ENCODE measurements around the gene MYO1D.
"Not testable (repeated sequence)": the region's sequence is repeated elsewhere in the genome, so short reads cannot be mapped to it uniquely, and the experiment has no call there.

Gene MYO1D

DNA sequence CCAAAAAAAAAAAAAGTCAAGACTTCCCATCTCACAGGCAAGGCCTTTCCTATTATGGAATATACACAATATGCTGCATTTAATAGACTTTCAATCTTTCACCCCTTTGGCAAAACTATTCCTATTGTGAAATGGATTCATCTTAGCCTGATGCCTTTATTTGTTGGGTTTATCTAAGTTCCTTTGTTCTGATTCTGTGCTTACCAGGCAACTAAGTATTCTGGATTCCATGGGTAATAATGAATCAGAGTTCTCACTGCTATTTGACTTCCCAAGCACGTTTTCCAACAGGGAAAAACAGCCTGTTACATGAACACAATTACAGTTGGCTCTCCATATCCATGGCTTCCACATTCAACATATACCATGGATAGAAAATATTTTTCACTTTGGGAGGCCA, 135.5 kb downstream of the MYO1D start:
- H3K9me3 Mint-ChIP-seq (ENCODE audit: low read depth) = no peaks in the 10 kb centered on the region
- no peaks in the 10 kb centered on the region for H3K4me1 Mint-ChIP-seq (ENCODE audit: low read depth)
- H3K27ac Mint-ChIP-seq = no peak overlapping the region
- no peak overlapping the region for H3K4me3 Mint-ChIP-seq
- H3K27me3 Mint-ChIP-seq = no peaks in the 10 kb centered on the region
- H3K36me3 Mint-ChIP-seq = peaks cover 12% of the 10 kb centered on the region

DNA sequence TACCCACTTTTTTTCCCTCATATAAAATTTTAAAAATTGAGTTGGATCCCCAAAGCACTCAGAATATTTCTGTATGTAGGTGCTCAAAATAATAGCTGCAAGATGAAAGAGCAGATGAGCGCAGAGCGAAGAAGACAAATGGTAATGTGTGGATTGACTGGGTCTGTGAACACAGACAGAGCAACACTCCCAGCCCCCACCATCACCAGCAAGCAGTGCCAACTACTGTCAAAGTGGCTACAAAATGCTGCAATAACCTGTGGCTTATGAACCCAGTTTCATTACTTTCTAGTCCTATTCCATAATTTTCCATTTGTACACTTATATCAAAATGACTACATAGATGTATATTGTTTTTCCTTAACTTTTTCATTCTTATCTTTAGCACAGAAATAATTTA, 137.2 kb downstream of the MYO1D start:
- H3K27ac Mint-ChIP-seq = no peak overlapping the region
- no peak overlapping the region for H3K4me3 Mint-ChIP-seq
- H3K36me3 Mint-ChIP-seq = peaks cover 12% of the 10 kb centered on the region
- no peaks in the 10 kb centered on the region for H3K27me3 Mint-ChIP-seq
- no peaks in the 10 kb centered on the region for H3K9me3 Mint-ChIP-seq (ENCODE audit: low read depth)
- H3K4me1 Mint-ChIP-seq (ENCODE audit: low read depth) = no peaks in the 10 kb centered on the region

DNA sequence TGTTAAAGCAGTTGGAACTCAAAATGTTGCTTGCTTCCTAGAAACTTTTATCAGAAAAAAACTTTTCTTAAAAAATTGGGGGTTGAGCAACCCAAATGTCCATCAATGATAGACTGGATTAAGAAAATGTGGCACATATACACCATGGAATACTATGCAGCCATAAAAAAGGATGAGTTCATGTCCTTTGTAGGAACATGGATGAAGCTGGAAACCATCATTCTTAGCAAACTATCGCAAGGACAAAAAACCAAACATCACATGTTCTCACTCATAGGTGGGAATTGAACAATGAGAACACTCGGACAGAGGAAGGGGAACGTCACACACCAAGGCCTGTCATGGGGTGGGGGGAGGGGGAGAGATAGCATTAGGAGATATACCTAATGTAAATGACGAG, 137.8 kb downstream of the MYO1D start:
- not testable (repeated sequence) for H3K4me1 Mint-ChIP-seq (ENCODE audit: low read depth); H3K9me3 Mint-ChIP-seq (ENCODE audit: low read depth); H3K4me3 Mint-ChIP-seq; H3K27me3 Mint-ChIP-seq; H3K27ac Mint-ChIP-seq
- H3K36me3 Mint-ChIP-seq = peaks cover 15% of the 10 kb centered on the region

DNA sequence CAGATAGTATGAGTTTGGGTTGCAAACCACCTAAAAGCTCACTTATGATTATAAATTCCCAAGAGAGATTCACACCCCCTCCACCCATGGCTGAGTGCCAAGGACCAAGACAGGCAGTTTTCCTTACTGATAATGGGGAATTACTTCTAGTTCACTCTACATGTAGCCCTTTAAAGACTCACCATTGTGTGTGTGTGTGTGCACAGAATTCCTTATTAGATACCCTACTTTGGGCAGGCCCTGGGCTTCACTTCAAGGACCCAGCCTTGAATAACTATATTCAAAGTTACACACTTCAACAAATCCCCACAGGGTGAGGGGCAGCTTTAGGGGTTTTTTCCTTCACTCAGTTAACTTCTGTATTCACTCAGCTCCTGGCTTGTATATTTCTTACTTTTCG, 143.5 kb downstream of the MYO1D start:
- H3K4me3 Mint-ChIP-seq = no peak overlapping the region
- H3K27me3 Mint-ChIP-seq = no peaks in the 10 kb centered on the region
- no peak overlapping the region for H3K27ac Mint-ChIP-seq
- H3K9me3 Mint-ChIP-seq (ENCODE audit: low read depth) = no peaks in the 10 kb centered on the region
- no peaks in the 10 kb centered on the region for H3K4me1 Mint-ChIP-seq (ENCODE audit: low read depth)
- H3K36me3 Mint-ChIP-seq = peaks cover 10% of the 10 kb centered on the region

DNA sequence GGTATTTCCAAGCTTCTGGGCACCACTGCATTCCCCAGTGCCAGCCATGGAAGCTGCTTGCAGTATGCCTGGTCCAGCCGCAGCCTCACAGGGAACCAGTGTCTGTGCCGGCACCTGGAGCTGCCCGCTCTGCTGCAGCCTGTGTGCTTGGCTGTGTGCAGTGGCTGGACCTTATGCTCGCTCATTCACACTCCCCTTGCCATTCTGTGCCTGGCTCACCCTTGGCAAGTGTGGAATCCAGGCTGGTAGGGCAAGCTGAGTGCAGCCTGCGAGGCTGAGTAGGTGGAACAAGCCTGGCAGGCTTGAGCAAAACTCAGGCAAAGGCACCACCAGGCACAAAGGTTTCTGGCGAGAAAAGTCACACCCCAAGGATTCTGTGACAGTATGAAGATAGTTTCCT, 144.0 kb downstream of the MYO1D start:
- Mint-ChIP-seq H3K27ac (no peak overlapping the region), H3K9me3 (ENCODE audit: low read depth) (no peaks in the 10 kb centered on the region), H3K27me3 (no peaks in the 10 kb centered on the region), H3K36me3 (peaks cover 10% of the 10 kb centered on the region), H3K4me3 (no peak overlapping the region), H3K4me1 (ENCODE audit: low read depth) (no peaks in the 10 kb centered on the region)

DNA sequence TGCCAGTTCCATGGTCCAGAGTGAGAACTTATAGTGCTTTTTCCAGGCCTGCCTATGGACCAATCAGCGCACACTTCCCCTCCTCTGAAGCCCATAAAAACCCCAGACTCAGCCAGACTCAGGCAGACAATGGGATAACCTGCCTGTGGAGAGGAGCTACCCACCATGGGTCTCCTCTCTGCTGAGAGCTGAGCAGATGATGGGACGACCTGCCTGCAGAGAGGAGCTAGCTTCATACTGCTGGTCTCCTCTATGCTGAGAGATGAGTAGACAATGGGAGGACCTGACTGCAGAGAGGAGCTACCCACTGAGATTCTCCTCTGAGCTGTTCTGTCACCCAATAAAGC, 144.7 kb downstream of the MYO1D start:
- Mint-ChIP-seq H3K36me3 (peaks cover 8% of the 10 kb centered on the region), H3K27ac (no peak overlapping the region), H3K9me3 (ENCODE audit: low read depth) (no peaks in the 10 kb centered on the region), H3K27me3 (no peaks in the 10 kb centered on the region), H3K4me3 (no peak overlapping the region), H3K4me1 (ENCODE audit: low read depth) (no peaks in the 10 kb centered on the region)

DNA sequence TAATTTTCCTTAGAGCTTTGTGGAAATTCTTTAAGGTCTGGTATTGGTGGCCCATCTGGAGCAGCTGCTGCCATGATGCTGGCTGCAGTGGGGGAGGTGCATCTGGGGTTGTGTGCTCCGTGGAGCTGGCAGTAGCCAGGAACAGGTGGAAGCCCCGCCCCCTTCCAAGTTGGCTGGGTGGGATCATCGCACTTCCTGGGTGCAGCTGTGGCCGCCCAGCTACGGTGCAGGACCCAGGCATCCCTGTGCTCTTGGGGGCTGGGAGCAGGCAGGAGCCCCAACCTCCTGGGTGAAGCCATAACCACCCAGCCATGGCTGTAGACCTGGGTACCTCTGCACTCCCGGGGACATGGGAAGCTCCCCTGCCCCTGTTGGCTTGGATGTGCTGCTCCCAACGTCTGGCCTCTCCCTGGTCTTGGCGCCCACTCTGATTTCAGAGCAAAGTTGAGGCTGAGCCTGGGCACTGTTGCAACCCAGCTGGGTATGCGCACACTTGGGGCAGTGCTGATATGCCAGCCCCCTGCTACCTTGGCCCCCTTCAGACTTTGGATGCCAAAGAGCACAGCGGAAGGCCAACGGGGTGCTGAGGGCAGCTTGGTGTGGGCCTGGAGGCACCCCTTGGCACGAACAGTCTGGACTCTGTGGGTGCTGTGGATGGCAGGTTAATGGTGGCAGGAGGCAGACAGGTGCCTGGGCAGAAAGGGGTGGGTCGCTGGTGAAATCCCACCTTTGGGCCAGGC, 145.2 kb downstream of the MYO1D start:
- Mint-ChIP-seq H3K4me3 (no peak overlapping the region), H3K4me1 (ENCODE audit: low read depth) (no peaks in the 10 kb centered on the region), H3K9me3 (ENCODE audit: low read depth) (no peaks in the 10 kb centered on the region), H3K27me3 (no peaks in the 10 kb centered on the region), H3K27ac (no peak overlapping the region), H3K36me3 (peaks cover 5% of the 10 kb centered on the region)

DNA sequence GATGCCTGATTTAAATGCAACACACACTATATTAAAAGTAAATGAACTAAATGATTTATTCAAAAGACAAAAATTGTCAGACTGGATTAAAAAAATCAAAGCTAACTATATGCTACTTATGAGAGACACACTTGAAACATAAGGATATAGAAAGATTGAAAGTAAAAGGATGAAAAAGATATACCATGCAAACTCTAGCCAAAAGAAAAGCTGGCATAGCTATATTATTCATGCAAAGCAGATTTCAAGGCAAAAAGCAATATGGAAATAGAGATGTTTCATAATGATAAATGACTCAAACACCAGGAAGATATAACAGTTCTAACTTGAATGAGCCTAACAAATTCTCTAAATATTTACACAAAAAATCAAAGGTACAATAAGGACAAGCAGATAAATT, 149.2 kb downstream of the MYO1D start:
- H3K4me3 Mint-ChIP-seq = no peak overlapping the region
- no peaks in the 10 kb centered on the region for H3K27me3 Mint-ChIP-seq
- peaks cover 7% of the 10 kb centered on the region for H3K9me3 Mint-ChIP-seq (ENCODE audit: low read depth)
- H3K4me1 Mint-ChIP-seq (ENCODE audit: low read depth) = no peaks in the 10 kb centered on the region
- no peak overlapping the region for H3K27ac Mint-ChIP-seq
- peaks cover 11% of the 10 kb centered on the region for H3K36me3 Mint-ChIP-seq

DNA sequence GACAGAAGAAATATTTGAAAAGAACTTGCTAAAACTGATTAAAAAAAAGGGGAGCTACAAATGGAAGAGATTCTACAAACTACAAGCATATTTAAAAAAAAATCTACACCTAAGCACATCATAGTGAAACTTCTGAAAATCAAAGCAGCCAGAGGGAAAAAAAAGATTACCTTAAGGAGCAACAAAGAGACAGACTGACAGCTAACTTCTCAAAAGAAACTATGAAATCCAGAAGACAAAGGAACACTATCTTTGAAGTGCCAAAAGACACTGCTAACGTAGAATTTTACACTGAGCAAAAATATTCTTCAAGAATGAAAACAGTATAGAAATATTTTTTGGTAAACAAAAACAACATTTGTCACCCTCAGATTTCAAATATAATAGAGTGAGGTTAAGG, 151.2 kb downstream of the MYO1D start:
- Mint-ChIP-seq H3K27ac (no peak overlapping the region), H3K27me3 (no peaks in the 10 kb centered on the region), H3K9me3 (ENCODE audit: low read depth) (peaks cover 7% of the 10 kb centered on the region), H3K4me3 (no peak overlapping the region), H3K36me3 (peaks cover 17% of the 10 kb centered on the region), H3K4me1 (ENCODE audit: low read depth) (no peaks in the 10 kb centered on the region)

DNA sequence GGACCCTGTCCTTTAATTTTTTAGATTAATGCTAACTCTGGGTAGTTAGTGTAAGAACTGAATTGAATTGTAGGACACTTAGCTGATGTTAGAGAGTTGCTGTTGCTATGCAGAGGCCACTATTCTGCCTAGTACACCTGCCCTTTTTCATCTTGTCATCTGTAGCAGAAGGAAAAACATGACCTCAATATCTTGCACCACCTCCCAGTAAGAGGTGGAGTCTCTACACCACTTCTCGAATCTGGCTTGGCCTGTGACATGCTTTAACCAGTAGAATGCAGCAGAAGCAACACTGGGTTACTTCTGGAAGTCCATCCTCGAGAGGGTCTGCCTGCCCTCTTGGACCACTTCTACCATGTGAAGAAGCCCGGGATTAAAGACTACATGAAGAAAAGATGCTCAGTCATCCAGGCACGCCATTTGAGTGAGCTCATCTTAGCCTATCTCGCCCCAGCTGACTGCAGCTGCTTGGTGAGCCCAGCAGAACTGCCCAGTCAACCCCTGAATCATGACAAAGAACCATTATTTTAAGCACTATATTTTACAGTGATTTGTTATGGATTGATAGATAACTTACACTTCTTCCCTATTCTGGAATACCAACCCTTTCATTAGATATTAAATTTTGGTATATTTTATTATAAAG, 153.5 kb downstream of the MYO1D start:
- Mint-ChIP-seq H3K36me3 (peaks cover 28% of the 10 kb centered on the region), H3K27ac (no peak overlapping the region), H3K4me1 (ENCODE audit: low read depth) (no peaks in the 10 kb centered on the region), H3K27me3 (no peaks in the 10 kb centered on the region), H3K9me3 (ENCODE audit: low read depth) (peaks cover 7% of the 10 kb centered on the region), H3K4me3 (no peak overlapping the region)

DNA sequence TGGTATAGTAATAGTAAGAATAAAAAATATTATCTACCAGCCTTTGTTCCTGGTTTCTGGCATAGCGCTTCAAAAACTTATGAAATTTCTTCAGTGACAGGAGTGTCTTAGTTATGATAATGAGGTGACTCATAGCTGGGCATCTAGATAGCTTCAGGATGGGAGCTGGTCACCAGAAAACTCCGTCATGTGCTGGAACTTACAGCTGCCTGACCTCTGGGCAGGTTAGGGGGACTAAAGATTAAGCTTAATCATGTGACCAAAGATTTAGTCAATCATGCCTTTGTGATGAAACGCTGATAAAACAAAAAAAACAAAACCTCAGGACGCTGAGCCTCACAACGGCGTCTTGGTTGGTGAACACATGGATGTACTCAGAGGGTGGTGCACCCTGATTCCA, 154.2 kb downstream of the MYO1D start:
- H3K27me3 Mint-ChIP-seq = no peaks in the 10 kb centered on the region
- peaks cover 29% of the 10 kb centered on the region for H3K36me3 Mint-ChIP-seq
- H3K9me3 Mint-ChIP-seq (ENCODE audit: low read depth) = peaks cover 7% of the 10 kb centered on the region
- no peak overlapping the region for H3K4me3 Mint-ChIP-seq
- H3K27ac Mint-ChIP-seq = no peak overlapping the region
- no peaks in the 10 kb centered on the region for H3K4me1 Mint-ChIP-seq (ENCODE audit: low read depth)

DNA sequence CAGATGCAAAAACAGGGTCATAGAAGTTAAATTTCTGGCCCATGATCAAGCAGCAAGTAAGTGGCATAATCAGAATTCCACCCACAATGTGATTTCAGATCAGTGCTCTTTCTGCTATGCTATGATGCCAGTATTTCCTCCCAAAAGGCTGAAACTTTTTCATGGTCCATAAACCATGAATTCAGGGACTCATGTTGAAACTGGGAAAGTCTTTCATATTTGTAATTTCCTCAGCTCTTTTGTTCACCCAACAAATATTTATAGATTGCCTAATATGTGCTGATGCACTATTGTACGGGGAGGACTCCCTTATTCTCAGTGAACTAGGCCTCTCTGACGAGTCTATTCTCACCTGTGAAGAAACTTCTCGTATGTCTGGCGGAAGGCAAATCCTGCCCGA, 156.3 kb downstream of the MYO1D start:
- H3K9me3 Mint-ChIP-seq (ENCODE audit: low read depth) = peaks cover 4% of the 10 kb centered on the region
- no peak overlapping the region for H3K27ac Mint-ChIP-seq
- H3K4me1 Mint-ChIP-seq (ENCODE audit: low read depth) = no peaks in the 10 kb centered on the region
- H3K36me3 Mint-ChIP-seq = peaks cover 27% of the 10 kb centered on the region
- no peaks in the 10 kb centered on the region for H3K27me3 Mint-ChIP-seq
- H3K4me3 Mint-ChIP-seq = no peak overlapping the region

DNA sequence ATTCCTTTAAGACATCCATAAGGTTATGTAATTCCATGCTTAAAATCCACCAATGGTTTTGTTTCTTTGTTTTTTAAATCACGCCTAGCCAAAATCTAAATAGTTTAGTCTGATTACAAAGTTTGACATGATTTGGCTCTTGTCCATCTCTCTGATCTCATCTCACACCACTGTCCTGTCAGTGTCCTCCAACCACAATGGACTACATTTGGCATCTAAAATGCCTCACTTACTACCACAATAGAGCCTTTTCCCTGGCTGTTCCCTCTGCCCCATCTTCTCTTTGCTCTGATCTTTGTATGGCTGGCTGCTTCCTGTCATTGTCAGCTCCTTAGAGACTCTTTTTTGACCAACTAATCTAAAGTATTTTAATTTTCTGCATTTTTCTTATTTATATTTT, 157.2 kb downstream of the MYO1D start:
- Mint-ChIP-seq H3K27ac (no peak overlapping the region), H3K4me3 (no peak overlapping the region), H3K27me3 (no peaks in the 10 kb centered on the region), H3K36me3 (peaks cover 24% of the 10 kb centered on the region), H3K4me1 (ENCODE audit: low read depth) (no peaks in the 10 kb centered on the region), H3K9me3 (ENCODE audit: low read depth) (no peaks in the 10 kb centered on the region)

DNA sequence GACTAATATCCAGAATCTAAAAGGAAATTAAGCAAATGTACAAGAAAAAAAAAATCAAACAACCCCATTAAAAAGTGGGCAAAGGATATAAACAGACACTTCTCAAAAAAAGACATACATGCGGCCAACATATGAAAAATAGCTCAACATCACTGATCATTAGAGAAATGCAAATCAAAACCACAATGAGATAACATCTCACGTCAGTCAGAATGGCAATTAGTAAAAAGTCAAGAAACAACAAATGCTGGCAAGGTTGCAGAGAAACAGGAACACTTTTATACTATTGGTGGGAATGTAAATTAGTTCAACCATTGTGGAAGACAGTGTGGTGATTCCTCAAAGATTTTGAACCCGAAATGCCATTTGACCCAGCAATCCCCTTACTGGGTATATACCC, 162.0 kb downstream of the MYO1D start:
- peaks cover 25% of the 10 kb centered on the region for H3K36me3 Mint-ChIP-seq
- H3K27me3 Mint-ChIP-seq; H3K4me1 Mint-ChIP-seq (ENCODE audit: low read depth); H3K27ac Mint-ChIP-seq; H3K9me3 Mint-ChIP-seq (ENCODE audit: low read depth); H3K4me3 Mint-ChIP-seq: not testable (repeated sequence)

DNA sequence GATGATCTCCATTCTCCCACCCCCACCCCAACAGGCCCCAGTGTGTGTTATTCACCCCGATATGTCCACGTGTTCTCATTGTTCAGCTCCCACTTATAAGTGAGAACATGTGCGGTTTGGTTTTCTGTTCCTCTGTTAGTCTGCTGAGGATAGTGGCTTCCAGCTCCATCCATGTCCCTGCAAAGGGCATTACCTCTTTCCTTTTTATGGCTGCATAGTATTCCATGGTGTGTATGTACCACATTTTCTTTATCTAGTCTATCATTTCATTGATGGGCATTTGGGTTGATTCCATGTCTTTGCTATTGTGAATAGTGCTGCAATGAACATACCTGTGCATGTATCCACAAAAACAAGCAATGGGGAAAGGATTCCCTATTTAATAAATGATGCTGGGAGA, 162.7 kb downstream of the MYO1D start:
- H3K27me3 Mint-ChIP-seq; H3K27ac Mint-ChIP-seq; H3K9me3 Mint-ChIP-seq (ENCODE audit: low read depth); H3K4me3 Mint-ChIP-seq; H3K4me1 Mint-ChIP-seq (ENCODE audit: low read depth): not testable (repeated sequence)
- H3K36me3 Mint-ChIP-seq = peaks cover 22% of the 10 kb centered on the region

DNA sequence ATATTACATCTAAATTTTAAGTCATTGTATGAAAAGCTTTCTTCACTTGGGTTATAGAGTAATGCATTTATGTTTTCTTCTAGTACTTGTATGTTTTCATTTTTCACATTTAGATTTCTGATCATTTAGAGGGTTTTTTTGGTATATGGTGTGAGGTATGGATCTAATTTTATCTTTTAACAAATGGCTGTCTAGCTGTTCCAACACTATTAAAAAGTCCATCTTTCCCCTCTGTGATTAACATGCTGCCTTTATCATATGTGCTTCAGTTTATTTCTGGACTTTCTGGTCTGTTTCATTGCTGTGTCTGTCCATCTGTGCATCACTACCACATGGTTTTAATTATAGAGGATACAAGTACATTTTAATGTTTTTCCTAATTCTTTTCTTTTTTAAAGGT, 163.8 kb downstream of the MYO1D start:
- no peak overlapping the region for H3K4me3 Mint-ChIP-seq
- no peak overlapping the region for H3K27ac Mint-ChIP-seq
- H3K27me3 Mint-ChIP-seq = no peaks in the 10 kb centered on the region
- H3K36me3 Mint-ChIP-seq = peaks cover 16% of the 10 kb centered on the region
- no peaks in the 10 kb centered on the region for H3K4me1 Mint-ChIP-seq (ENCODE audit: low read depth)
- no peaks in the 10 kb centered on the region for H3K9me3 Mint-ChIP-seq (ENCODE audit: low read depth)

Data from activated naive CD8-positive, alpha-beta T cell (primary cell).